HepG2 (cell line): ENCODE results near the gene CKLF. TPM values are rescaled to one million over a fixed set of nuclear protein-coding genes. Genes with fewer than 3 reads are reported as not detected.

Source experiments
- AKNA ChIP-seq: sonication (generic); formaldehyde crosslinking; IDR thresholded peaks from 2 replicates; pipeline ENCODE4 v1.4.0; 2020; ENCODE audit warnings: missing genetic modification reagents, borderline replicate concordance
- ARHGAP35 ChIP-seq: sonication (generic); formaldehyde crosslinking; IDR thresholded peaks from 2 replicates; pipeline ENCODE4 v1.9.0; 2022; ENCODE audit warnings: mild to moderate bottlenecking, inconsistent platforms, moderate library complexity, missing genetic modification reagents, borderline replicate concordance
- ATF4 ChIP-seq, 2 experiments: fragments of 450-650 bp in 1 of 2; sonication (generic) in 1 of 2; formaldehyde crosslinking; IDR thresholded peaks; 2 replicates each; pipeline versions ENCODE4 v1.5.0 to v1.8.0; 2020 to 2022; ENCODE audit warnings: mild to moderate bottlenecking in 1 of 2, missing genetic modification reagents in 1 of 2
- CCDC6 ChIP-seq: sonication (generic); formaldehyde crosslinking; IDR thresholded peaks from 2 replicates; pipeline ENCODE4 v1.8.1; 2022; ENCODE audit warnings: mild to moderate bottlenecking, missing genetic modification reagents, moderate library complexity
- DDIT3 ChIP-seq: sonication (generic); formaldehyde crosslinking; IDR thresholded peaks from 2 replicates; pipeline ENCODE4 v1.4.0; 2020; ENCODE audit warnings: mild to moderate bottlenecking, missing genetic modification reagents
- MAFK ChIP-seq, 2 experiments: IDR thresholded peaks in 1 of 2; conservative IDR thresholded peaks in 1 of 2; 2 replicates each; pipeline ENCODE4 v1.6.1; 2011; ENCODE audit warnings: improper control_type of control experiment in 2 of 2, low read length in 2 of 2
- MED13 ChIP-seq: sonication (generic); formaldehyde crosslinking; IDR thresholded peaks from 2 replicates; pipeline ENCODE4 v1.5.0; 2020; ENCODE audit warnings: missing genetic modification reagents
- MIER2 ChIP-seq: IDR thresholded peaks from 2 replicates; pipeline ENCODE4 v1.6.1; 2016; ENCODE audit warnings: missing biosample characterization, missing genetic modification reagents
- PAF1 ChIP-seq: IDR thresholded peaks from 2 replicates; pipeline ENCODE4 v1.6.1; 2016; ENCODE audit warnings: missing genetic modification reagents, missing compliant biosample characterization
- POLR2AphosphoS2 ChIP-seq: IDR thresholded peaks from 2 replicates; pipeline ENCODE4 v1.6.1; 2011; ENCODE audit warnings: low read depth, low read length, improper control_type of control experiment
- SAP130 ChIP-seq: IDR thresholded peaks from 2 replicates; pipeline ENCODE4 v1.6.1; 2016; ENCODE audit warnings: low read depth
- SNRNP70 ChIP-seq: fragments of 200-400 bp; formaldehyde crosslinking; IDR thresholded peaks from 2 replicates; pipeline ENCODE4 v1.6.1; 2017; ENCODE audit warnings: mild to moderate bottlenecking, low read depth, low read length, moderate library complexity
- ZFP82 ChIP-seq: sonication (generic); formaldehyde crosslinking; IDR thresholded peaks from 2 replicates; pipeline ENCODE4 v1.5.1; 2020; ENCODE audit warnings: mild to moderate bottlenecking, missing genetic modification reagents, borderline replicate concordance
- ZNF264 ChIP-seq: sonication (generic); formaldehyde crosslinking; IDR thresholded peaks from 2 replicates; pipeline ENCODE4 v1.4.0; 2020; ENCODE audit warnings: missing genetic modification reagents
- ZNF337 ChIP-seq: sonication (generic); formaldehyde crosslinking; IDR thresholded peaks from 2 replicates; pipeline ENCODE4 v1.5.1; 2020; ENCODE audit warnings: missing genetic modification reagents, low read depth, mild to moderate bottlenecking, borderline replicate concordance
- ZNF432 ChIP-seq: sonication (generic); formaldehyde crosslinking; IDR thresholded peaks from 2 replicates; pipeline ENCODE4 v1.5.0; 2020; ENCODE audit warnings: missing genetic modification reagents, mild to moderate bottlenecking, borderline replicate concordance
- ZNF570 ChIP-seq: sonication (generic); formaldehyde crosslinking; IDR thresholded peaks from 2 replicates; pipeline ENCODE4 v1.4.0; 2020; ENCODE audit warnings: mild to moderate bottlenecking, missing genetic modification reagents, borderline replicate concordance
- ZNF616 ChIP-seq: sonication (generic); formaldehyde crosslinking; IDR thresholded peaks from 2 replicates; pipeline ENCODE4 v1.5.0; 2020; ENCODE audit warnings: low read depth, mild to moderate bottlenecking, missing genetic modification reagents
- ZNF639 ChIP-seq: conservative IDR thresholded peaks from 2 replicates; pipeline ENCODE4 v1.6.1; 2018; ENCODE audit warnings: missing genetic modification reagents
- ZNF713 ChIP-seq: sonication (generic); formaldehyde crosslinking; IDR thresholded peaks from 2 replicates; pipeline ENCODE4 v1.4.0; 2020; ENCODE audit warnings: mild to moderate bottlenecking, missing genetic modification reagents
- ZNF777 ChIP-seq: sonication (generic); formaldehyde crosslinking; IDR thresholded peaks from 2 replicates; pipeline ENCODE4 v1.4.0; 2020; ENCODE audit warnings: missing genetic modification reagents
- ZSCAN21 ChIP-seq: sonication (generic); formaldehyde crosslinking; IDR thresholded peaks from 2 replicates; pipeline ENCODE4 v1.8.0; 2022; ENCODE audit warnings: mild to moderate bottlenecking, missing genetic modification reagents, moderate library complexity, borderline replicate concordance
- polyA plus RNA-seq, 8 experiments: library from polyadenylated mRNA; depleted of rRNA in 3 of 8; stranded (reverse) in 7 of 8; unstranded in 1 of 8; fragments of >200 nt; fragmentation: Illumina TruSeq in 4 of 8; extraction: Trizol in 4 of 8; gene quantifications; 2 replicates each; pipeline versions ENCODE4 v1.2.1 to v1.2.3, GENCODE V29; 2011 to 2016; ENCODE audit warnings: low read depth in 4 of 8, missing spikeins in 1 of 8, mixed read lengths in 1 of 8; ENCODE audit not compliant: insufficient read depth in 1 of 8
- total RNA-seq, 5 experiments: library from RNA; depleted of rRNA; stranded (reverse); fragments of >200 nt; fragmentation: Illumina TruSeq; extraction: Trizol; gene quantifications; 2 replicates each; pipeline ENCODE4 v1.2.3, GENCODE V29; 2016; ENCODE audit warnings: low read depth in 1 of 5

The CKLF gene
- total and polyA plus RNA-seq, 2 of the 13 experiments (the other 11 are each of a cell fraction or from before 2014, with no cell fraction given) = 120 to 167 TPM

- TF ChIP-seq ATF4 (CRISPR knock-in tag; IDR thresholded peaks at IDR 0.05) (no peak; a peak in 1 of 4 replicates), SAP130 (CRISPR knock-in tag) (peak; percentile 100), ZNF639 (peak; percentile 79; the same call in 1 of the 2 replicates), AKNA (CRISPR knock-in tag) (peak; percentile 41; the same call in 1 of the 2 replicates), ZNF337 (CRISPR knock-in tag) (no peak), MAFK (conservative IDR thresholded peaks at IDR 0.05 in 1 of 2, IDR thresholded peaks at IDR 0.05 in 1 of 2; ENCODE audit: low read length in 2 of 2) (no peak), MIER2 (peak; percentile 79), ZNF570 (no peak), SNRNP70 (no peak), ZNF777 (CRISPR knock-in tag) (peak; percentile 34; the same call in 1 of the 2 replicates), MED13 (CRISPR knock-in tag) (peak; percentile 94), ZNF616 (no peak), ZNF264 (peak; percentile 93; the same call in 1 of the 2 replicates), ARHGAP35 (CRISPR knock-in tag) (peak; percentile 8; the same call in 1 of the 2 replicates), POLR2AphosphoS2 (0 out of 2 replicates have a peak, but pooled peaks have one; percentile 77), PAF1 (CRISPR knock-in tag) (no peak; the same call in 1 of the 2 replicates), ZNF432 (CRISPR knock-in tag) (no peak), ZNF713 (CRISPR knock-in tag) (no peak), ZSCAN21 (CRISPR knock-in tag) (peak; percentile 80), CCDC6 (CRISPR knock-in tag) (0 out of 2 replicates have a peak, but pooled peaks have one; percentile 17), ZFP82 (CRISPR knock-in tag) (peak; percentile 94), DDIT3 (no peak)
These were observed 35.4 kb upstream of the CKLF start (continued) for GRCh38 chr16:66516808-66517585.
